Measurements from ENCODE around the gene FPR3. TPM values are rescaled to one million over a fixed set of nuclear protein-coding genes. Genes with fewer than 3 reads are reported as not detected.

FPR3 gene
- total and polyA plus RNA-seq, 9 of the 15 experiments (the other 6 are each of a cell fraction or from before 2014, with no cell fraction given) = 0.08 to 0.51 (median 0.22) TPM; not detected in 1

GRCh38 chr19:51807111-51807701, 12.2 kb downstream of the FPR3 start (continued):
- TF ChIP-seq ZNF431 (CRISPR knock-in tag; IDR thresholded peaks at IDR 0.05) (no peak), BRCA1 (IDR thresholded peaks at IDR 0.05) (no peak), BRCA1 (CRISPR knock-in tag; IDR thresholded peaks at IDR 0.05) (no peak), RBM17 (IDR thresholded peaks at IDR 0.05; ENCODE audit: borderline replicate concordance, low read depth, low read length) (no peak), ETV6 (IDR thresholded peaks at IDR 0.05; ENCODE audit: borderline replicate concordance in 1 of 2, low read depth in 2 of 2, low read length in 1 of 2) (no peak), ETV6 (CRISPR knock-in tag; IDR thresholded peaks at IDR 0.05; ENCODE audit: borderline replicate concordance) (no peak), ZNF79 (CRISPR knock-in tag; IDR thresholded peaks at IDR 0.05; ENCODE audit: low read depth) (no peak), ATF3 (IDR thresholded peaks at IDR 0.05) (peak; percentile 37; the same call in 1 of the 2 replicates), ATF3 (CRISPR knock-in tag; conservative IDR thresholded peaks at IDR 0.05) (no peak), TEAD2 (tag; IDR thresholded peaks at IDR 0.05) (no peak), BCOR (IDR thresholded peaks at IDR 0.05) (peak; percentile 39; the same call in 1 of the 2 replicates), ZNF586 (CRISPR knock-in tag; conservative IDR thresholded peaks at IDR 0.05) (no peak), RNF219 (CRISPR knock-in tag; IDR thresholded peaks at IDR 0.05) (no peak), ILK (tag; IDR thresholded peaks at IDR 0.05; ENCODE audit: borderline replicate concordance, low read depth) (no peak), NR2C2 (CRISPR knock-in tag; IDR thresholded peaks at IDR 0.05) (no peak), NR2C2 (tag; IDR thresholded peaks at IDR 0.05) (0 out of 2 replicates have a peak, but pooled peaks have one; percentile 19), THRA (IDR thresholded peaks at IDR 0.05) (no peak), POLR2AphosphoS2 (IDR thresholded peaks at IDR 0.05; ENCODE audit: low read length) (no peak), TAF15 (IDR thresholded peaks at IDR 0.05; ENCODE audit: low read depth, low read length) (no peak), XRCC4 (IDR thresholded peaks at IDR 0.05; ENCODE audit: extremely low read depth, insufficient read depth, insufficient read length) (no peak), FIP1L1 (IDR thresholded peaks at IDR 0.05; ENCODE audit: low read depth, low read length, poor library complexity, severe bottlenecking) (no peak), ZSCAN29 (IDR thresholded peaks at IDR 0.05) (no peak), HMG20A (CRISPR knock-in tag; conservative IDR thresholded peaks at IDR 0.05) (no peak), DIDO1 (tag; IDR thresholded peaks at IDR 0.05; ENCODE audit: low read depth) (no peak)
- TF ChIP-seq, protein P1, sequence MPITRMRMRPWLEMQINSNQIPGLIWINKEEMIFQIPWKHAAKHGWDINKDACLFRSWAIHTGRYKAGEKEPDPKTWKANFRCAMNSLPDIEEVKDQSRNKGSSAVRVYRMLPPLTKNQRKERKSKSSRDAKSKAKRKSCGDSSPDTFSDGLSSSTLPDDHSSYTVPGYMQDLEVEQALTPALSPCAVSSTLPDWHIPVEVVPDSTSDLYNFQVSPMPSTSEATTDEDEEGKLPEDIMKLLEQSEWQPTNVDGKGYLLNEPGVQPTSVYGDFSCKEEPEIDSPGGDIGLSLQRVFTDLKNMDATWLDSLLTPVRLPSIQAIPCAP (CRISPR knock-in tag; IDR thresholded peaks at IDR 0.05; ENCODE audit: borderline replicate concordance) = no peak
